Erythroblast (primary cell): ENCODE measurements around the gene L3HYPDH.

Experiments used
- DNase-seq, 2 experiments: peaks; one replicate each; lab custom pipeline; 2025; lab: John Stamatoyannopoulos, UW
- GATA1 ChIP-seq: IDR thresholded peaks from 2 replicates; pipeline ENCODE4 v1.6.1; 2011; ENCODE audit warnings: low read depth, mild to moderate bottlenecking, control low read depth, low read length, moderate library complexity
- POLR2A ChIP-seq: IDR thresholded peaks from 2 replicates; pipeline ENCODE4 v1.6.1; 2011; ENCODE audit warnings: mild to moderate bottlenecking, low read length

Gene L3HYPDH

DNA sequence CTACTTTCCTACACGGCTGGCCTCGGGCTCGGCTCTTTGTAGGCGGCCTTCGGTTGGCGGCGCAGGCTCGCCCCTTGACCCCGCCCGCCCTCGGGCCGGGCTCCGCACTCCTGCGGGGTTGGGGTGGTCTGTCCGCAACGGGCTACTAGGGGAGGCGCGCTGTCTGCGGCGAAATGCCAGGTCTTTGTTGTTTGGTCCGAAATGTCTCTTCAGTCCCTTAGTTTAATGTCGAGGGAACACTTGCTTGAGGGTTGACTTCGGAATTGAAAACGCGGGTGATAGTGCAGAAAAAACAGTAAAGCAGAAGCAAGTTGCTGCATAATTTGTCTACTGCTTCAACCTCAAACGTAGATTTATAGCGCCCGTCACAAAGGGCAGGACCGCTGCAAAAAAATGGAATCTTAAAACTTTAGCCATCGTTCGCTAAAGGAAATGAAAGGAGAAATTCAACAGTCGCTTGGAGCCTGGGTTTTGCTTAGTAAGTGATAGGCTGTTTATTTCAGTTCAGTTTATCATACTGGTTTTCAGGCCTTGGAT is 499 bp upstream of the L3HYPDH start:
- no peak for TF ChIP-seq POLR2A
- TF ChIP-seq GATA1, result no peak
- no peak for DNase-seq

DNA sequence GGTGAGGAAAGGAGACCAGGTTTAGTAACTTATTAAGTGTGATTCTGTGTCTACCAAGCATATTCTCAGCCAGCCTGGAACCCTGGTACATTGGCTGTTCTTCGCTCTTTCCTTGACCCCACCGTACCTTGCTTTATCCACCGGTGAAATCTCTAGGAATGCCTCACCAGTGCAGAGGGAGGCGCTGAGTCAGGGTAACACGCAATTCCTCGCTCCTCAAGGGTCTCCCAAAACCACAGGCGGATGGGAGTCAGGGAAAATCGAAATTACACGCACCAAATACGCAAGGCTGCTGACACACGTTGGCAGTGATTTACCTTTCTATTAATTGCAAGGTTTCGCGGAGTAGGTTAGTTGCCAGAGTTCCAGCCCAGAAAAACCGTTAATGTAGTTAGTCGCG is 845 bp downstream of the L3HYPDH start:
- peak; percentile 27 to 53 for DNase-seq
- TF ChIP-seq POLR2A (no peak), GATA1 (no peak)

DNA sequence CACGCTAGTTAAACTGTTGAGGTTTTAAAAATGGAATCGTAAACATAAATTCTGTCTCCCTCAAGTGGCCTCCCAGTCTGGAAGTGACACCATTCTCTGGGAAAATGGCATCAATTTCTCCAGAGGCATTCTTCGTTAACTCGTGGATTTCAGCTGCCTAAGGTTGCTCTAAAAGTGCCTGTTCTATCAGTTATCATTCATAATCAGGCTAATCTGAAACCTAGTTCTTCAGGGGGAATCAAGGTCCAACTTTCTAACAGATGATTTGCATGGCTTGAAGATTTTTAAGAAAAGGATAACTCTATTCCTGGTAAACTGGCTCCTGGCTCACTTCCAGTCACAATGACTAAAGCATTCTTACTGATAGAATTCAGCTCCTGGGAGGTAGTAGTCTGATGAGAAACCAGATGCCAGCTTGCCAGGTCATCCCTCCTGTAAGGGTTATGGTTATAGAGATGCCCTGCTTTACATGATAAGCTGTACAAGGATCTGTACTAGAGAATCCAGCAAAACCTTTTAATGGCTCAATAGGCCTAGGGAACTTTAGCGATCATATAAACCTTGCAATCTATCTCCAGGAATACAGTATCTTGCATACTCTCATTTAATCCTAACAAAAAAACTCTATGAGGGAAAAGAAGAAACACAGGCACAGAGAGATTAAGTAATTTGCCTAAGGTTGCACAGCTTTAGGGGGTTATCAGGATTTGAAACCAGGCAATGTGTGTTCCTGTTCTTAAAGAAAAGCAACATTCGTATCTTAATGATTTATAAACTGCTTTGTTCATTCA is 1.5 kb downstream of the L3HYPDH start:
- TF ChIP-seq GATA1 (no peak), POLR2A (no peak)
- DNase-seq, result peak; percentile 57 to 68

DNA sequence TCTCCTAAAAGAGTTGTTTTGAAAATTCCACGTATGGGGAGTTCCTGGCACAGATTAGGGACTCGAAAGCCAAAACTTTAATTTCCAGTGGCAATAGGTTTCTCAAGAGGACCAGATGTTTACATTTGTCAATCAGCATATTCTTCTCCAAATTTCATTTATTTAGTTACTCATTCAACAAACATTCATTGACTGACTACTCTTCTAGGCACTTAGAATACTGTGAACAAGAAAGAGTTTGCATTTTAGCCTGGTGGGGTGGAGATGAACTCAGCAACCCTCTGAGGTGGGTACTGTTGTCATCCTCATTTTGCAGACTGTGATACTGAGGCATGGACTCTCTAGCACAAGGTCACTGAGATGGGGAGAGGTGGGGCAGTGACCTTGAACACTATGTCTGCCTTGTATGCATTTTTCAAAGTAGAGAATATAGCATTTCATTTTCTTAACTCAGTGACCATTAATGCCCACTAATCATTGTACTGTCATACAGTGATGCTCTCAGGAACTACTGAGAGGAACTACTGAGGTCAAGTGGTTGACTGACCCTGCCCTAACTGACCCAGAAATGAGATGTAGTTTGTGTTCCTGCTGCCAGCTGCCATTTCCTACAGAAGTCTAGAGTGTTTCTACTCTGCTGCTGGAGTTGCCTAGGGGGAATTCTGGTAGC is 2.2 kb downstream of the L3HYPDH start:
- DNase-seq, result peak; percentile 21 to 30
- TF ChIP-seq GATA1 (no peak), POLR2A (no peak)

DNA sequence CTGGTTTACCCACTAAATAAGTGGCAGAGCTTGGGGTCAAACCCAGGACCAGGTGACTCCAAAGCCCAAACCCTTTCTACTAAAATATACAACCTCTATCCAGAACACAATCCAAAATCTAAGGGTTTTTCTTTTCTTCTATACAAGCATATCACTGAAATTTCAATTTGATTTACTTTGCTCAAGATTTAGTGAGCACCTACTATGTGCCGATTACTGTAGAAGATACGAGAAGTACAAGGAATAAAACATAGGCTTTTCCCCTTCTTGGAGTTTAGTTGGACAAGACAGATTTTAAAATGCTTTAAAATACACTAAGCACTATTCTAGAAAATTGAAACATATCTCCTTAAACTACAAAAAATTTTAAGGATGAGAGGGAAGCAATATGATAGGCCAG is 2.8 kb downstream of the L3HYPDH start:
- no peak for DNase-seq
- TF ChIP-seq POLR2A, result no peak
- TF ChIP-seq GATA1, result no peak

DNA sequence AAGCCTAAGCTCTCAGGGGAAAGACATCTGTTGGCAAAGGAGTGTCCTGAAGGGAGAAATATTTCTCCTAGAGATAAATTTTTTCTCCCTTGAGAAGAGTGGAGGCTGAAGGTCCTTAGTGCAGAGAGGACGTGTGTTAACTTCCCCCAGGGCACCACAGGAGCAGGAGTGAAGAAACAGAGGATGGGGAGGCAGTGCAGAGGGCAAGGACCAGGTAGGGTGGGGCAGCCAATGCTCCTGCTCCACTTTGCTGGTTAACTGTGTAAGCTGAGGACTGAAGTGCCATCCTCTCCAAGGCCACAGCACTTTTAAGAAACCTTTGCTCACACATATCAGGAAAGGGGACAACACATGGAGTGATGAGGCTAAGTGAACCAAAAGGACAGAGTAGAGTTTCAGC is 4.0 kb downstream of the L3HYPDH start:
- no peak for TF ChIP-seq POLR2A
- TF ChIP-seq GATA1, result no peak
- peak in 1 of 2 experiments; percentile 6 for DNase-seq

DNA sequence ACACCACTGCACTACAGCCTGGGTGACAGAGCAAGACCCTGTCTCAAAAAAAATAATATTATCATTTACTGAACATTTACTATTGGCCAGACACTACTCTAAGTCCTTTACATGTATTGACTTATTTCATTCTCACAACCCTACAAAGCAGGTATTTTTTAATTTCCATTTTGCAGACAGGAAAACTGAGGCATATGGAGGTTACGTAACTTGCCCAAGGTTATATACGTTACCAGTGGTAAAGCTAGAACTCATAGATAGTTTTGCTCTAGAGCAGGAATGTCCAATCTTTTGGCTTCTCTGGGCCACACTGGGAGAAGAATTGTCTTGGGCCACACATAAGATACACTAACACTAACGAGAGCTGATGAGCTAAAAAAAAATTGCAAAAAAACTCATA is 5.7 kb downstream of the L3HYPDH start:
- DNase-seq, result no peak
- TF ChIP-seq GATA1 (no peak), POLR2A (no peak)

DNA sequence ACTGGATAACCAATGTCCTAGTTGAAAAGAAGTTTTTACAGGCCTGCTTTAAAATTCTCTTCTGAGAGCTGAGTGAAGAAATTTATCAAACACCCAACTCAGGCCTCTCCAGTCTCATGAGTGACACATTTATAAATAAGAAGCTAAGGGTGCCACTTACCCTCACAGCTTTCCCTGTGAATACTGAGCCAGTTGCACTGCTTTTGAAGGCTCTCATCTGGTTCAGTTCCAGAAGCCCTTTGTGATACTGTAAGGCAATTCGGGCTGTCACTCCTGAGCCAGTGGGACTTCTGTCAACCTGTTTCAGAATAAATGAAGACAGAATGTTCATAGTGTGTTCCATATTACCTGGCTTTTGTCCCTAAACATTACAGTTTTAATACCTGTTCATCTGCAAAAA is 8.5 kb downstream of the L3HYPDH start:
- no peak for TF ChIP-seq GATA1
- TF ChIP-seq POLR2A, result no peak
- DNase-seq, result no peak

DNA sequence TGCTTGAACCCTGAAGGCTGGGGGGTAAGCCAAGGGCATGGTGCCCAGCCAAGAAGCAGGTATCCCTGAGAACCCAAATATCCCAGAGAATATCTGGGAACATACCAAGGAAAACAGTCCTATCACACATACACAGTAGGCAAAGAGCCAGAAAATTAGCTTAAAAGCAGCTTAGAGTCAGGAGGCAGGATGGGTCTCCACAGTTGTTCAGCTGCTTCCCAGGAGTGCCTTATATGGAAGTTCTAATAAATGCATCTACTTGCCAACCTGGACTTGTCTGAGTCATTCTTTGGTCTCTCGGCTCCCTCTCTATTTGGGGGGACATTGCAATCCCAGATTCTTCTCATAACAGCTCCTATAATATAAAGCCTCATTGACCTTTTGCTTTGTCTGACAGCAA is 10.0 kb downstream of the L3HYPDH start:
- TF ChIP-seq GATA1 (no peak), POLR2A (no peak)

DNA sequence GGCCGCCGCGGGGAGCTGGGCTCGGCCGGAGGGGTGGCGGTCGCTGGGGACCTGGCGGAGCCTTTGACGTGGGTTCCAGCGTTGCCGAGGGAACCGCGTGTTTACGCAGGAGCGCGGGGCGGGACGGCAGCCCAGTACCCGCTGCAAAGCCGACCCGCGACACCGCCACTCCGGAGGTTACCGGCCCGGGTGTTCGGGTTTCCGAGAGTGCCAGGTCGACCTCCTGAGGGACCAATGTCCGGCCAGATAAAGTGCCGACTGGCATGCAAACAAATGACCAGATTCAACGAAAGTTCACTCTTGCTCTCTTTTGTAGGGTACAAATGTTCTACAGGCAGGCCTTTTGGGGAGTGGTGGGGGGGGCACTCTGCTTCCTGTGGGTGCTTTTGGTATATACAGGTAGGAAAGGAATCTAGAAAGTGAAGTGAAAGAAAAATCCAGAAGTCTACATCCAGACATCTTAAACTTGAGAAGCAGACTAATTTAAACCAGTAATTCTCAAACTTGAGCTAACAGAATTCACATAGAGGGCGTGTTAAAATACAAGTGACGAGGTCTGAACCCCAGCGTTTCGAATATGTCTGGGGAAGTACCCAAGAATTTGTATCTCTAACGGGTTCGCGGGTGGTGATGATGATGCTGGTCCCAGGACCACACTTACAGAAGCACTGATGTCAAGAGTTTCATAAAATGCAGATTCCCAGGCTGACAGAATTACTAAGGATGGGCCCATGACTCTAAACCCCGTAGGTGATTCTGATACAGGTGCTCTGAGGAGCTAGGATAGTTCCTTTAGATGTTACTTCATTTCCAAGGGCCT is 18.7 kb downstream of the L3HYPDH start, which contains the start of gene GPR135:
GPR135 (minus strand) TSS at position 65 of the 820 bp plus-strand sequence. CDS start 154 bp downstream, outside the sequence.
- no peak for TF ChIP-seq POLR2A
- TF ChIP-seq GATA1, result no peak
- no peak for DNase-seq

More for the DNA sequence above, 10.0 kb downstream of the L3HYPDH start:
- no peak for DNase-seq

DNA sequence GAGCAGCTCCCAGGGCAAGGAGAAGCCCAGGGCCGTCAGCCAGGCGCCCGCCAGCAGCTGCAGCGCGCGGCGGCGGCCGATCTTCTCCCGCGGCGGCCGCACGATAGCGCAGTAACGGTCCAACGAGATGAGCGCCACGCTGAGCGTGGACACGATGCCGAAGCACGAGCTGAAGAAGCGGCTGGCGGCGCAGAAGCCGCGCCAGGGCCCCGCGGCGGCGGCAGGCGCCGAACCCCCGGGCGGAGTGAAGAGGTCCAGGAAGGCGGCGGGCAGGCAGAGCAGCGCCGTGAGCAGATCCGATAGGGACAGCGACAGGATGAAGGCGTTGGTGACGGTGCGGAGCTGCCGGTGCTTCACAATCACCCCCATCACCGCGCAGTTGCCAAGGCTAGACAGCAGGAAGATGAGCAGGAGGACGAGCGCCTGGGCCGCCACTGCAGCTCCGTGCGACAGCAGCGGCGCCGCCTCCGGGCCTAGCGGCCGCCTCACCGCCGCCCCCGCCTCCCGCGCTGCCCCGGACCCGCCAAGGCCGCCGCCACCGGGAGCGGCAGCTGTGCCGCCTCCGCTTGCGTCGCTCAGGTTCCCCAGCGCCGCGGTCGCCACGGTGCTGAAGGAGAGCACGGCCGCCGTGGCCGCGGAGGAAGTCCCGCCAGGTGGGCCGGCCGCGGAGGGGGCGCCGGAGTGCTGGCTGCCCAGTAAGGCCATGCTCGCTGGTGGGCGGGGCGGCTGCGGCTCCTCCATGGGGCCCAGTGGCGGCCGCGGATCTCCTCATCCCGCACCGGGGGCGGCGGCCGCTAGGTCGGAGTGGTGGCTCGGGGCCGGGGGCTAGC is 19.5 kb downstream of the L3HYPDH start:
- DNase-seq, result peak; percentile 80 to 83
- TF ChIP-seq GATA1 (no peak), POLR2A (no peak)

DNA sequence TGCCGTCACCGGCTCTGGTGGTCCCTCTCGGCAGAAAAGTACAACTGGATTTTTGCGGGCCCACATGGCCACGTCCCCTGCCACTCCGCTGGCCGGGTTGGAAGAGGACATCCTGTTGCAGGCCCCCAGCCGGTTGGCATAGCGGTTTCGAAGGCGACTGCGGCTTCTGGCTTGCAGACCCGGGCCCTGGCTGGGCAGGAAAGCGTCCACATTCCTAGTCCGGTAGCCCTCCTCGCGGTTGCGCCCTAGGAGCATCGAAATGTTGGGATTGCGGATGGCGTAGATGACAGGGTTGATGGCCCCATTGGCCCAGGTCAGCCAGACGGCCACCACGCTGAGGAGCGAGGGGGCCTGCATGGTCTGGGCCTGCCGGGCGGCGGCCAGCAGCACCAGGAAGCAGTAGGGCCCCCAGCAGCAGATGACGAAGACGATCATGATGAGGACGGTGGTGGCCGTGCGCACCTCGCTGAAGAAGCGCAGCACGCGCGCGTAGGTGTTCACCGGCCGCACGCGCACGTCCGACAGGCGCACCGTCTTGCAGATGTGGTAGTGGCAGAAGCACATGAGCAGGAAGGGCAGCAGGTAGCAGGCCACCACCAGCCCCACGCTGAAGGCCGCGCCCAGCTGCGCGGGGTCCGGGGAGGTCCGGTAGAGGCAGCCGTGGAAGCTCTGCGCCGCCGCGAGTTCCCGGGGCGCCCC is 20.3 kb downstream of the L3HYPDH start:
- TF ChIP-seq GATA1, result no peak
- no peak for TF ChIP-seq POLR2A
- DNase-seq, result peak in 1 of 2 experiments; percentile 47

DNA sequence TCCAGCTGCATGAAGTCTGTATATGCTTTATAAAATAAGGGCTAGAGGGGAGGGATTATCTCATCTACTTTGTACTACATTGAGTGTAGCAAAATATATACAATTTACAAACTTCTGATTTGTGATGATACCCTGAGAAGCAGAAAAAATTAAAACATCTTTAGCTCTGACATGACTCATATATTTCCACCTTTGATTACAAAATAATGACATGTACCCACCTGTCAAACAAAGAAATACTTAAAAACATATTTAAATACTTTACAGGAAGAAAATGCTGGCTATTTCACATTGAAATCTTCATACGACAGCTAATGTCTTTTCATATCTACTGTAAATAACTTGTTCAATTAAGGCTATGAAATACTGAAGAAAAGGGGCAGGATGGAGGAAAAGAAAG is 22.3 kb downstream of the L3HYPDH start:
- no peak for DNase-seq
- TF ChIP-seq GATA1 (no peak), POLR2A (no peak)

DNA sequence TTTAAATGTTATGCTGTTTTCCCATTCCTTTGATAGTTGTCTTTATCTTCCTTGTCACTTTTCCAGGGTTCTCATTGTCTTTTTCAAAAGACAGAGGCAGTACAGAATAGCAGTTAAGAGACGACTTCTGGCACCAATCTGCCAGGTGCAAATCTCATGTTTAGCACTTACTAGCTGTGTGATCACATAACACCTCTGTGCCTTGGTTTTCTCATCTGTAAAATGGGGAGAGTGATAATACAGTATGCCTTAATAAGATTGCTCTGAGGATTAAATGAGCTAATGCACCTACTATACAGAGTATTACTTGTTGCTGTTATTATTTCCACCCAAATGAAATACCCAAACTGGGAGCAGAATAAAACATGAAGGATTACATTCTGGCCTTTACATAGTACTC is 23.8 kb downstream of the L3HYPDH start:
- no peak for DNase-seq
- TF ChIP-seq POLR2A (no peak), GATA1 (no peak)
